Ascending aorta (tissue), 2 donors: ENCODE data around the gene CNGB1. TPM values are rescaled to one million over a fixed set of nuclear protein-coding genes. Genes with fewer than 3 reads are reported as not detected.

Experiments
- DNase-seq, 2 donors: peaks; one replicate each; pipeline ENCODE4 v3.0.0-alpha.2; 2019; ENCODE audit warnings: low spot score in 2 of 2
- H3K27ac ChIP-seq, 2 donors: fragments of 200-600 bp; sonication (generic); one replicate each; pipeline ENCODE4 v1.5.1; 2016 to 2017; ENCODE audit warnings: mild to moderate bottlenecking in 1 of 2
- H3K27me3 ChIP-seq: fragments of 200-600 bp; sonication (generic); one replicate; pipeline ENCODE4 v1.5.1; 2017
- H3K36me3 ChIP-seq, 2 donors: fragments of 200-600 bp; sonication (generic); one replicate each; pipeline ENCODE4 v1.5.1; 2016
- H3K4me1 ChIP-seq, 2 donors: fragments of 200-600 bp; sonication (generic); one replicate each; pipeline ENCODE4 v1.5.1; 2016 to 2017; ENCODE audit warnings: mild to moderate bottlenecking in 1 of 2
- H3K4me3 ChIP-seq, 2 donors: fragments of 200-600 bp; sonication (generic); one replicate each; pipeline ENCODE4 v1.5.1; 2016 to 2017; ENCODE audit warnings: mild to moderate bottlenecking in 1 of 2
- H3K9me3 ChIP-seq, 2 donors: fragments of 200-600 bp; sonication (generic); one replicate each; pipeline ENCODE4 v1.5.1; 2016
- CTCF ChIP-seq, 3 experiments: fragments of 200-600 bp in 2 of 3; fragments of 450-650 bp in 1 of 3; sonication (generic) in 2 of 3; IDR thresholded peaks; one replicate each; pipeline ENCODE4 v1.5.1; 2016 to 2019; ENCODE audit warnings: antibody characterized with exemption in 3 of 3, mild to moderate bottlenecking in 1 of 3, moderate library complexity in 1 of 3
- intact Hi-C: fragments of 100-400 bp; cut with DNase I; formaldehyde crosslinking; loops from one replicate; pipeline ENCODE4 v1.15.1; 2023
- total RNA-seq: library from RNA; depleted of rRNA; stranded (reverse); fragments of >200 nt; gene quantifications from one replicate; pipeline ENCODE4 v1.1.0, GENCODE V29; 2016

CNGB1 gene
- total RNA-seq, 1 donor from 2014 or later: not detected

DNA sequence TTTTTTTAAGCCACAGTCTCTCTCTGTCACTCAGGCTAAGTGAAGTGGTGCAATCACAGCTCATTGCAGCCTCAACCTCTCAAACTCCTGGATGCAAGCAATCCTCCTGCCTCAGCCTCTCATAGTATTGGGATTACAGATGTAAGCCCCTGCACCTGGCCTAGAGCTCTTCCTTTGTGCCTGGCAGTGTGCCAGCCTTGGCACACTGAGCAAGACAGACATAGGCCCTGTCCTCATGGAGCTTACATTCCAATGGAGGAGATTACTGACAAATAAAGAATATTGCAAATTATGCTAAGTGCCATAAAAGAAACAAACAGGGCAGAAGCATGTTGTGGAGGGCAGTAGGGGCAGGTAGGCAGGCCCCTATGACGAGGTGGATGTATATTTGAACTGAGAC lies 920 bp upstream of the CNGB1 start:
- Histone ChIP-seq H3K36me3 (no peaks in the 10 kb centered on the region), H3K9me3 (no peaks in the 10 kb centered on the region), H3K27ac (no peak overlapping the region), H3K4me1 (no peaks in the 10 kb centered on the region), H3K4me3 (no peak overlapping the region), H3K27me3 (no peaks in the 10 kb centered on the region)
- TF ChIP-seq CTCF (IDR thresholded peaks at IDR 0.05): no peak
- DNase-seq: no peak
- intact Hi-C loops: no loop called here

DNA sequence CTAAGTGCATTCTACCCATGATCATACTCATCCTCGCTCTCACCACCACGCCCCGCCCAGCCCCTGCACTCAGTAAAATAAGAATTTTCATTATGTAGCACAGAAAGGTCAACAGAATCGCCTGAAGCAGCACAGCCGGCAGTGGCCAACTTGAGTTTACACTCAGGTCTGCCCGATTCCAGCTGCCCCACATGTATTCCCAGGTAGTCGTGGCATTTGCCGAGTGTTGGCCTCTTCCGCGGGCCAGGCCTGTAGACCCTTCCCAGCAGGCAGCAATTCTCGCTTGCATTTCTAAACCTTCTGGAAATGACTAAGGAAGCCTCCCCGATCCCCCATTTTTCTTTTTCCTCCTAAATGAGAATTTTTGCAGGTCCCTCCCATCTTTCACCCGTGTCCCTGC lies 609 bp downstream of the CNGB1 start:
- no peak for TF ChIP-seq CTCF (IDR thresholded peaks at IDR 0.05)
- Histone ChIP-seq H3K4me1 (no peaks in the 10 kb centered on the region), H3K36me3 (no peaks in the 10 kb centered on the region), H3K9me3 (no peaks in the 10 kb centered on the region), H3K27ac (no peak overlapping the region), H3K27me3 (no peaks in the 10 kb centered on the region), H3K4me3 (no peak overlapping the region)
- intact Hi-C loops: no loop called here
- DNase-seq: no peak

DNA sequence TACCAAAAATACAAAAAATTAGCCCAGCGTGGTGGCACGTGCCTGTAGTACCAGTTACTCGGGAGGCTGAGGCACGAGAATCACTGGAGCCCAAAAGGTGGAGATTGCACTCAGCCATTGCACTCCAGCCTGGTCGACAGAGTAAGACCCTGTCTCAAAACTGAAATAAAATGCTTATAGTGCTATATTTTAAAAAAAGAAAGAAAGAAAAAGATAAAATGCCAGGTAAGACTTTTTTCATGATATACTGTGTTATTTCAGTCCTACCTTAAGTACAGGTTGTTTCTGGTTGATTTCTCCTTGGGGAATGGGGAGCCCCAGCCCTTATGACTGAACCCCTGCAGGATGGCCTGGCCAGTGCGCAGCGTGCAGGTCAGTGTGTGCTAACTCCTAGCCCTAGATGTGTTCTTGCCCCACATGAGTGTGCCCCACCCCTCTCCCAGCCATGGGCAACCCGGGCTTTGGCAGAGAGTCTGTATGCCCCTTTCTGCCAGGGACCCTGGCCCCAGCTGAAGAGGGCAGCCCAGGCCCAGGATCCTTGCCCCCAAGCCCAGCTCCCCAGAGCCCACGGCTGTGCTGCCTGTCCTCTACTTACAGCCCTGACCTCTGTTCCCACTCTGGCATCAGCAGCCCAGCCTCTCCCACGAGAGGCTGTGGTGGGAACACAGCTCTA lies 1.3 kb downstream of the CNGB1 start:
- Histone ChIP-seq H3K36me3 (no peaks in the 10 kb centered on the region), H3K9me3 (no peaks in the 10 kb centered on the region), H3K27me3 (no peaks in the 10 kb centered on the region), H3K4me1 (no peaks in the 10 kb centered on the region), H3K27ac (no peak overlapping the region), H3K4me3 (no peak overlapping the region)
- no peak for TF ChIP-seq CTCF (IDR thresholded peaks at IDR 0.05)
- no peak for DNase-seq
- intact Hi-C loops: no loop called here

- Histone ChIP-seq H3K9me3 (no peaks in the 10 kb centered on the region), H3K4me1 (no peaks in the 10 kb centered on the region), H3K36me3 (no peaks in the 10 kb centered on the region), H3K27ac (no peak overlapping the region), H3K4me3 (no peak overlapping the region), H3K27me3 (no peaks in the 10 kb centered on the region)
- intact Hi-C loops: no loop called here
- DNase-seq: no peak
- no peak for TF ChIP-seq CTCF (IDR thresholded peaks at IDR 0.05)
These were observed 3.0 kb downstream of the CNGB1 start for GRCh38 chr16:57967916-57968315.

GRCh38 chr16:57966986-57967385 lies 3.9 kb downstream of the CNGB1 start:
- TF ChIP-seq CTCF (IDR thresholded peaks at IDR 0.05): no peak
- Histone ChIP-seq H3K4me3 (no peak overlapping the region), H3K27ac (no peak overlapping the region), H3K36me3 (no peaks in the 10 kb centered on the region), H3K27me3 (no peaks in the 10 kb centered on the region), H3K4me1 (no peaks in the 10 kb centered on the region), H3K9me3 (no peaks in the 10 kb centered on the region)
- intact Hi-C loops: no loop called here
- DNase-seq: no peak
